GM19193 (cell line): ENCODE measurements around the gene SLC5A4.

Experiments used
- POLR2A ChIP-seq: IDR thresholded peaks from 4 replicates; pipeline ENCODE4 v1.6.1; 2011; ENCODE audit not compliant: insufficient read depth, insufficient read length; ENCODE audit errors: extremely low read depth

The SLC5A4 gene

DNA sequence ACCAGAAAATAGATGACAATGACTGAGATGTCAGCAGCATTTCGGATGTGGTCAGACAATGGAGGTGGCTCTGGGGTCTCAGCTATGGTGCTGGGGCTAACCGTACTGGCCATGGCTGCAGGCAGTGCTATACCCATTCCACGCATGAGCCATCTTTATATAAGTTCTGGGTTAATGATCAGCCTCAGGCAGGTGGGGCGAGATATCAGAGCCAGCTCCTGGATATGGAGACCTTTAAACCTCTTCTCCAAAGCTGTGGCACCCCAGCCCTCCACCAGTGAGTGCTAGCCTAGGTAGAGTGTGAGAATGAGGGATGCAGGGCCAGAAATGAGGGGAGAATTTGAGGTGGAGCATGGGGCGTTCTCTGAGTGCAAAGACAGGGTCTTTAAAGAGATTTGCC is at the start of gene SLC5A4:
Gene SLC5A4, minus strand, starts transcription at position 131 of the 400 bp plus-strand sequence. Its CDS starts 18 bp downstream, at position 113.
- no peak for TF ChIP-seq POLR2A

DNA sequence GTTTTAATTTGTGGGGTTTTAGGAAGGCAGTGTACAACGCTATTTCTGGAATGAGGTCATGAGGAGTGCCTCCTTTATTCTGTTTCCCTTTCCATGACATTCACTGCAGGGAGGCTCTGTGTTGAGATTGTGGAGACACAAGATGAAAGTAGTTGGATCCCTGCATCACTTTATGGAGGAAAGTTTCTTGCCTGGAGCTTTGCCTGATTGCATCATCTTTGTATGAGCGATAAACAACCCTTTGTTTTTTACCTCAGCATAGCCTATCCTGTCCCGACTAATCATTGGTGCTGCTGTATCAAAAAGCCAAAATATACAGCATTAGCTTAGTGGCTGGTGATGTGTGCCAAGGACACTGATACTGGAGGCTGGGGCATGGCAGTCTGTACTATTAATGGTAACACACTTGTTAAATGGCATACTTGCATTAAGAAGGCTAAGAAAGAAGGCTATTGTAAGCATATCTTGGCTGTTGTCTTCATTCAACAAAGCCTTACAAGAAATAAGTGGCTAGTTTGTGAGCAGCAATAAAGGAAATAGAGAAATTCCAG is 31.2 kb upstream of the SLC5A4 start:
- no peak for TF ChIP-seq POLR2A

DNA sequence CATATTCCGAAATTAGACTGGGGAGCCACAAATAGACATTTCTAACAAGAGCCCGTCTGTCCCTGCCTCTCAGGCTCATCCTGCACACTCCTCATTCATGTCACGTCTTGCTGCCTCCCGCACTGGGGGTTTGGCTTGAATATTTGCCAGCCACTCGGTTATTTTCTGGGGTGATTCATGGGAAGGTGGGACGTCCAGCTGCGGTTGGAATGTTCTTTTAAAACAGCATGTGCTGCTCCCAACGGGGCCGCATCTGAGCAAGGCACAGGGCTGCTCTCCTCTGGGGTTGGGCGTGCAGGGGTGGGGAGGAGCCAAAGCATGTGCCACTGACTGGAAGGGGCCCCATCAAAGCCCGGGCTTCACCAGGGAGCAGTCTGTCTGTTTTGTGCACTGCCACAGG is 25.9 kb upstream of the SLC5A4 start:
- no peak for TF ChIP-seq POLR2A

DNA sequence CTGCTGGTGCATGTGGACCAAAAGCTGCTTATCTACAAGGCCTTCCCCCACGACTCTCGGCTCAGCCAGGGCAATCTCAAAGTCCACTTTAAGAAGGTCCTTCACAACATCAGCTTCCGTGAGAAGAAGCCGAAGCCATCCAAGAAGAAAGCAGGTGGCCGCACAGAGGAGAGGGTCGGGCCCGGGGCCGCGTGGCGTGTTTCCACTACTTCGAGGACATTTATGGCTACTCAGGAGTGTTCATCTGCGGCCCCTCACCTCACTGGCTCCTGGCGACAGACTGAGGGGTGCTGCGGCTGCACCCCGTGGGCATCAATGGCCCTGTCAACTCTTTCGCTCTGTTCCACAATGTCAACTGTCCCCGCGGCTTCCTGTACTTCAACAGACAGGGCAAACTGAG is 16.2 kb upstream of the SLC5A4 start:
- no peak for TF ChIP-seq POLR2A

DNA sequence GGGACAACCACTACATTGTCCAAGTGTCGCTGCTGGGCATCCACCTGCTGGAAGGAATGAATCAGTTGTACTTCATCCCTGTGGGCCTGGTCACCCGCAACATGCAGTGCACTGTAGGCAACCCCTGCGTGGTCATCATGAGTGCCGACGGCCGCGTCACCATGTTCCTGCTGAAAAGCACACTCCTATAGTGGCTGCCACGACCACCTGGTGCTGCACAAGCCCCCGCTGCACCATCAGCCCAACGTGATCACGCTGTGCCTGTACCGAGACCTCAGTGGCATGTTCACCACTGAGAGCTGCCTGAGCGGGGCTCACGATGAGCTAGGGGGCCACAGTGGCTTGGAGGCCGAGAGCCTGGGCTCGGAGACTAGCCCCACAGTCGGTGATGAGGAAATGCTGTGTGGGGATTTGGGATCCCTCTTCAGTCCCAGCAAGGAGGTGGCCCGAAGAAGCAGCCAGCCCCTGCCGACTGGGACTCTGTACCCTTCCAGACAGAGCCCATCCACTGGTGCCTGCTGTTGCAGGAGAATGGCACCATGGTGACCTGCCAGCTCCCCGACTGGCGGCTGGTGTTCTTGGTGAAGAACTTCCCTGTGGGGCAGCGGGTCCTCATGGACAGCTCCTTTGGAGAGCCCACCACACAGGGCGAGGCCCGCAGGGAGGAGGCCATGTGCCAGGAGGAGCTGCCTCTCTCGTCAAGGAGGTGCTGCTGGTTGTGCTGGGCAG is 15.7 kb upstream of the SLC5A4 start:
- no peak for TF ChIP-seq POLR2A

DNA sequence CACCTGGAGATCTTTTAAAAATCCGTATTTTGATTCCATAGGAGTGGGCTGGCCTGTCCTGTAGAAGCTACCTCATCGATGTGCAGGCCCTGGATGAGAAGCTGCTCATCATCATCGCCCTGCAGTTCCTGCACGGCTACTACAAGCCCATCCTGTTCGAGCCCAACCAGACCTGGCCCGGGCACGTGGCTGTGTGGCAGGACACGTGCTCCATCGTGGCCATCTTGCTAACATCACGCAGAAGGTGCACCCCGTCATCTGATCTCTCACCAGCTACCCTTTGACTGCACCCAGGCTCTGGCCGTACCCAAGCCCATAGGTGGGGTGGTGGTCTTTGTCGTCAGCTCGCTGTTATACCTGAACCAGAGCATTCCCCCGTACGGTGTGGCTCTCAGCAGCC is 14.2 kb upstream of the SLC5A4 start:
- no peak for TF ChIP-seq POLR2A

DNA sequence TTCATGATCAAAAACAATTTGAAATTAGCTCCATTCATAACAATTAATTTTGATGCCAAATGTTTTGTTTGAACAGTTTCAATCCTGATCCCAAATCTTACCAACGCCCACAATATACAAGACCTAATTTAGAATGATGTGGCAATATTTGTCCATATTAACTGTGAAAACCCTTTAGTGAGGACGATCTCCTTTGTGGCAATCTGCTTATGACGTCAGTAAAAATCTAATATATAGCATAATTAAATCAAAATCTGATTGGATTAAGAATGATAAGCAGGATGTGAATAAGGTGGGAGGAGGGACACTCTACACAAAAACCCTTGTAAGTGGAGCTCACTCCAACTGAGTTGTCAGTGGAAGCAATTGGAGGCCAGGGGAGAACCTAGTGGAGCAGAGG is 11.9 kb upstream of the SLC5A4 start:
- TF ChIP-seq POLR2A, result no peak

DNA sequence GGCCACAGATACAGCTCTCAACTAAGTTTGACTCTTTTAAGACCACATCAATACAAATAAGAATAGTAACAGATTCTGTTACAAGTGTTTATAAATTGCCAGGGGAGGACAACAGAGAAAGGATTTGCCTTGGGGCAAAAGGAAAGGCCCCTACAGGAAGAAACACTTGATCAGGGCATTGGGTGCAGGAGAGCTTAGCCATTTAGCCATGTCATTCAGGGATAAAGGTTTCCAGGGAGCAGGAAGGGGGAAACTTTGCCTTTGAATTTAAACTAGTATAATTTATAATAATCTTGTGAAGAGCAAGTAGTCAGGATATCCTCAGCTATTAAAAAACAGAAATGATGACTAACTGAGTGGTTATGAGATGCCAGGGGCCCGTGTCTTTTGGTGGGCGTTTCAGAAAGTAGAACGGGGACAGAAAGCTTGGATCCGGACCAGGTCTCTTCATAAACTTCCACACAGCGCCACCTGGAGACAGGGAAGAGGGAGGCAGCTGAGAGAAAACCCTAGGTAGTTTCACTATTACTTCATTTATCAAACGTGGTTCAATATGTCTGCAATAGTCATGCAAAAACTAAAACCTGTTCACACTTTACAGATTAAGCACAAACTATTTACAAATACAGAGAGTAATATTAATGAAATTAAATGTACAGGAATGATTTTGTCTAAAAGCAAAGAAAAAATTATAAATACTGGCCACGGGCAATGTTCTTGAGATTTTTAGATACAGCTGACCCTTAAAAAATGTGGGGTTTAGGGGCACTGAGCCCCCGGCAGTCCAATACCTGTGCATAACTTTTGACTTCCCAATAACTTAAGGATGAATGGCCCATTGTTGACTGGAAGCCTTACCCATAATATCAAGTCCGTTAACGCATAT is 11.0 kb upstream of the SLC5A4 start:
- TF ChIP-seq POLR2A, result no peak

DNA sequence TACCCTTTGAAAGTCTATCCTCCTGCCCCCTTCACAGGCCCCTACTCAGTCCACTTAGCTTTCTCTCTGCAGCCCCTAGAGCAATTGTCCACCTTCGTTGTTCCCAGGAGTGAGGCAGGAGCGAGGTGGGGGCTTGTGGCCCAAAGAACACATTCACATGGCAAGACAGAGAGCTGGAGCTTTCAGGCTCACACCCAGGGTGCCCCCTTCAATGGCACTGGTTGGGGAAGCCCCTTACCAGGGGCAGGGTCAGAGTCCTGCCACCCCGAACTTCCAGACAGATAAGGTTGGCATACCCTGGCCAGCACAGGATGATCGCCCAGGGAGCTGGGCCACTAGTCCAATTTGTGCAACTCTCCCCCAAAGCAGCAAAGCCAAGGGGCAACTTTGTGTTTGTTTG is 6.2 kb upstream of the SLC5A4 start:
- no peak for TF ChIP-seq POLR2A

DNA sequence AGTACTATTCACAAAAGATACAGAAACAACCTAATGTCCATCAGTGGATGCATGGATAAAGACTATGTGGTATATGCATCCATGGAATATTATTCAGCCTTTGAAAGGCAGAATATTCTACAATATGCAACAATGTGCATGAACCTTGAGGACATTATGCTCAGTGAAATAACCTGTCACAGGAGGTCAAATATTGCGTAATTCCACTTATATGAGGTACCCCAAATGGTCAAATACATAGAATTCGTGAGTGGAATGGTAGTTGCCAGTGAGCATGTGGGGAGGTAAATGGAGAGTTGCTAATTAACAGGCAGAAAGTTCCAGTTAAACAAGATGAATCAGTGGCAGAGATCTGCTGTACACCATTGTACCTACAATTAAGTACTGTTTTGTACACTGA is 3.6 kb upstream of the SLC5A4 start:
- TF ChIP-seq POLR2A, result no peak

DNA sequence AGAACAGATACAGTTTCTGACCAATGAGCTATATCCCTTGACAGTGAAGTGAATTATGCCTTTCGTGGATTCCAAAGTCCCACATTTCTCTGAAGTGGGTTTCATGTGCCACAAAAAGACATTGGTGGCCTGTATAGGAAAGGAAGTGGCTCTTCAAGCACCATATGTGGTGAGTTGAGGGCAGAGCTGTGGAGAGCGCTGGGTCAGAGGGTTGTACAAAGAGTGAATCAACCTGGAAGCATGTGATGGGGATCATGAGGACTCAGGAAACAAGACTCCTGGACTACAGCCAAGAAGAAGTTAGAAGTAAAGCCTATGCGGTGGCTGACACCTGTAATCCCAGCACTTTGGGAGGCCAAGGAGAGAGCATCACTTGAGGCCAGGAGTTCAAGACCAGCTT is 579 bp upstream of the SLC5A4 start:
- no peak for TF ChIP-seq POLR2A

DNA sequence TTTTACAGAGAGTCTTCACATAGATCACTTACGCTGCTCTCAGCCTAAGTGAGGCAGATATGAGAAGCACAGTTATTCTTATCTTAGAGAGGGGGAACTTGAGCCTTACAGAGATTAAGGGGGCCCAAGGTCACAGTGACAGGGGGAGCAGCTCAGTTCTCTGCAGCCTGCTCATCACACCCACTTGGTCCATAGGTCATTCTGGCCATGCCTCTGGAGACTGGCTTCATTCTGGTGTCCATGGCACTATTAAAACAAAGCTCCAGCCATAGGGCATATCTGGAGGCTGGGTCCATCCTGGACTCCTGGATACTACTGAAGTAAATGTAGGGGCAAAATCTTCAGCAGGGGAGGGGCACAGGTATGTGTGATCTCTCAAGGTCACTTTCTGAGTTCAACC is 5.9 kb downstream of the SLC5A4 start:
- no peak for TF ChIP-seq POLR2A

DNA sequence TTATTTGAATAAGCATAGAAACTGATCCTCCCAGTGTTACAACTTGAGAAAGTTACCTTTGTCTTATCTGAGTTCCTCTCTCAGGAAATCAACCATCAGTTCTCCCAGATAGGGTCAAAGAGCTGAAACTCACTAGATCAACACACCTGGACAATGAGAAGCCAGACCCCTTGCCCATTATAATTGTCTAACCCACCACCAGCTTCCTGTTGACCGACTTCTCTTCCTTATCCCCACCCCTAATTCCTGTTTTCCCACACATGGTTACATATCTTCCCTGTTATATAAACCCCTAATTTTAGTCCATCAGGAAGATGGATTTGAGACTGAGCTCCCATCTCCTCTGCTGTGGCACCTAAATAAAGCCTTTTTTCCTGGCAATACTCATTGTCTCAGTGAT is 6.9 kb downstream of the SLC5A4 start:
- TF ChIP-seq POLR2A, result no peak

DNA sequence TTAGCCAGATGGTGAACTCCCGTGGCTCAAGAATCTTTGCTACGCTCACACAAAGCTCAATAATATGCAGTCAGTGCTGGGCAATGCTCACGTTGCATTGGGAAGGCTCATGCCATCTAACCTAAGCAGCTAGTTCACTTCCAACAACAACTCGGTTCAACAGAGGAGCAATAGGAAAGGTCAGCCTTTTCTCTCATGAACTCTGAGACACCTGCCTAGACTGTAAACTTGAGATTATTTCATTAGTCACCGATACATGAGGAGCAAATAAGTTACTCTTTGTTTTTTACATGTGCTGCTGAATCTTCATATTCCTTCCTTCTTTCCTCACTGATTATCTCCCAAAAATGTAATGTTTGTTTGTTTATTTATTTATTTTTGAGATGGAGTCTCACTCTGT is 9.0 kb downstream of the SLC5A4 start:
- TF ChIP-seq POLR2A, result no peak

DNA sequence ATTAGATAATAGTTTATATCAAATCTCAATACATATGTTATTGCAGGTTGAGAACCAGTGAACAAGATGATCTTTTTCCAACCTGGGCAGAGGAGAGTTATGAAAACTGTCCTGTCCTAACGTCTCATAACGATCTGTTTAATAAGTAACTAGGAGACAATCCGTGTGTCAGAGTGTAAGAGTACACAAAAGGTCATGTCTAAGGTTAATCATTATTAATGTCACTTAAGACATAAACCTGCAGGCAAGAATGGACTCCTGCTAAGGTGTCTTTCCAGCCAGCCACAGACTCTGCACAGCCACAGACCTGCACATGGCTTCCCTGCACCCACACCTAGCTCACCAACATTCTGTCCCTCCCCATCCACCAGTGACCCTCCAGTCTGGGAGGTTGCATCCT is 10.1 kb downstream of the SLC5A4 start:
- no peak for TF ChIP-seq POLR2A

DNA sequence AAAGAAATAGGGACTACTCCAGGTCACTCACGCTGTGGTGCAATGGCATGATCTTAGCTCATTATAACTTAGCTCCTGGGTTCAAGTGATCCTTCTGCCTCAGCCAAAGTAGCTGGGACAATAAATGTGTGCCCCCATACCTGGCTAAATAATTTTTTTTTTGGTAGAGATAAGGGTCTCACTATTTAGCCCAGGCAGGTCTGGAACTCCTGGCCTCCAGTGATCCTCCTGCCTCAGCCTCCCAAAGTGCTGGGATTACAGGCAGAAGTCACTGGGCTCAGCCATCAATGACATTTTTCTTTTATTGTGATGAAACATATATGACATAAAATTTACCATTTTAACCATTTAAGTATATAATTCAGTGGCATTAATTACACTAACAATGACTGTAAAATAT is 10.6 kb downstream of the SLC5A4 start:
- TF ChIP-seq POLR2A, result no peak
